SJCRH30 (cell line): Measurements from ENCODE around the gene TRPM2. TPM values are rescaled to one million over a fixed set of nuclear protein-coding genes. Genes with fewer than 3 reads are reported as not detected.
"Not testable (repeated sequence)": the region's sequence is repeated elsewhere in the genome, so short reads cannot be mapped to it uniquely, and the experiment has no call there.

Source experiments
- DNase-seq, 2 experiments: peaks; one replicate each; pipeline ENCODE4 v3.0.0-alpha.2; 2015 to 2020
- H3K27ac ChIP-seq: fragments of 250-450 bp; sonication (Bioruptor Pico); 2 replicates; pipeline ENCODE4 v1.5.1; 2020; ENCODE audit warnings: mild to moderate bottlenecking, moderate library complexity
- H3K27me3 ChIP-seq: fragments of 250-450 bp; sonication (Bioruptor Pico); 2 replicates; pipeline ENCODE4 v1.5.1; 2020; ENCODE audit warnings: mild to moderate bottlenecking, moderate library complexity
- H3K36me3 ChIP-seq: fragments of 250-450 bp; sonication (Bioruptor Pico); 2 replicates; pipeline ENCODE4 v1.5.1; 2020; ENCODE audit warnings: mild to moderate bottlenecking, moderate library complexity
- H3K4me1 ChIP-seq: fragments of 250-450 bp; sonication (Bioruptor Pico); 2 replicates; pipeline ENCODE4 v1.5.1; 2020; ENCODE audit warnings: mild to moderate bottlenecking, moderate library complexity
- H3K4me3 ChIP-seq: fragments of 250-450 bp; sonication (Bioruptor Pico); 2 replicates; pipeline ENCODE4 v1.5.1; 2020; ENCODE audit warnings: mild to moderate bottlenecking, moderate library complexity
- H3K9me3 ChIP-seq: fragments of 250-450 bp; sonication (Bioruptor Pico); replicated peaks from 2 replicates; pipeline ENCODE4 v1.5.1; 2020; ENCODE audit warnings: mild to moderate bottlenecking, moderate library complexity
- total RNA-seq: library from RNA; depleted of rRNA; stranded (reverse); fragments of >200 nt; shearing (Covaris generic); gene quantifications from 2 replicates; pipeline ENCODE4 v1.2.3, GENCODE V29; 2014

TRPM2 gene
- total RNA-seq, 1 experiment from 2014 or later = 0.87 TPM

DNA sequence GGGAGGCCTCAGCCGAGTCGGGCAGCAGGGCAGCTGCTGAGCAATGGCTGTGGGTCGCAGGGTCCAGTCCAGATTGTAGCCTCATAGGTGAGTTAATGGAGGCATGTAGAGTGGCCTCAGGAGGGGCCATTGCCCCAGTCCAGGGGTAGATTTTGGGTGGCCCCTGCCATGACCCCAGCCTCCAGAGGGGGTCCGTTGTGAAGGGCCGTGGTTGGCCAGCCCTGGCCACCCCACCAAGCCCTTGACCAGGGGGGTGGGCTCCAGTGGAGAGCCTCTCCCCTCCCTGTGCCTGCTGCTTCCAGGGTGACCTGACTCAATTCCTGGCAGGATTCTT lies 26.1 kb downstream of the TRPM2 start:
- Histone ChIP-seq H3K27ac (no peak overlapping the region), H3K9me3 (peaks cover 2% of the 10 kb centered on the region)
- no peak for DNase-seq

DNA sequence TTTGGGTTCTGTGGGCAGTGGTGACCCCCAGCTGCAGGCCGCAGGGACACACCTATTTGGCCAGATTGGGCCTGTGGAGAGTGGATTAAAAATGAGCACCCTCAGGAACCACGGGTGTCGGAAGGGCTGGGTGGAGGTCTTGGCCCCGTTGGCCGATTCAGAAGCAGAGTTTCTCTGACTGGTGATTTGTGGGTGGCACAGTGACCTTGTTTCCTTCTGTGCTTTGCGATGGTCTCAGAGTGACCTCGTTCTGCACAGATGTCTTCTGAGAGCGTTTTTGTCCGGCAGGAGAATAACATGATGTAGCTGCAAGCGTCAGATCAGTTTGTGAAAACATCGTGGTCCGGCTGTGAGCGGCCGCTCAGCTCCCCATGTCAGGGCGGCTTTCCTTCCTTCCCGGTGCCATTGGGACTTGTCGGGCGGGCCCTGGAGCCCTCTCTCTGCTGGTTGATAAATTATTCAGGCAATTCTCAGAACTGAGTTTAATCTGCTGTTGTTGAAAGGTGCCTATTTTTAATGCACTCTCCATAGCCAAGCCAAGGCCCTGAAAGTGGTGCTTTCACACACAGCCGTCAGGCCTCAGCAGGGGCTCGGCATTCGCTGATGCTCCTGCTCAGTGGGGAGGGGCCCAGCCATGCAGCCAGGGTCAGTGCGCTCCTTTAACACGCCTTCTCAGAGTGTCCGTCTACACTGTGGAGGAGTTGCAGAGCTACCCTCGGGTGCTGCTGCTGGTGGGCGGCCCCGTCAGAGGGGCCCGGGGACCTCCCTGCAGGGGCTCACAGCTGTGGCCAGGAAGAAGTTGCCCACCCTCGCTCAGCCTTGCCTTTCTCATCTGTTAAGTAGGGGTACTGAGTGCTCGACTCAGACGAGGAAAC lies 26.8 kb downstream of the TRPM2 start:
- Histone ChIP-seq H3K4me1 (no peaks in the 10 kb centered on the region), H3K4me3 (no peak overlapping the region), H3K27ac (no peak overlapping the region), H3K27me3 (no peaks in the 10 kb centered on the region), H3K36me3 (no peaks in the 10 kb centered on the region), H3K9me3 (peaks cover 9% of the 10 kb centered on the region)
- DNase-seq = no peak

More for the DNA sequence above, 26.1 kb downstream of the TRPM2 start:
- no peaks in the 10 kb centered on the region for H3K36me3 ChIP-seq
- H3K27me3 ChIP-seq = no peaks in the 10 kb centered on the region
- H3K4me3 ChIP-seq = no peak overlapping the region
- no peaks in the 10 kb centered on the region for H3K4me1 ChIP-seq

DNA sequence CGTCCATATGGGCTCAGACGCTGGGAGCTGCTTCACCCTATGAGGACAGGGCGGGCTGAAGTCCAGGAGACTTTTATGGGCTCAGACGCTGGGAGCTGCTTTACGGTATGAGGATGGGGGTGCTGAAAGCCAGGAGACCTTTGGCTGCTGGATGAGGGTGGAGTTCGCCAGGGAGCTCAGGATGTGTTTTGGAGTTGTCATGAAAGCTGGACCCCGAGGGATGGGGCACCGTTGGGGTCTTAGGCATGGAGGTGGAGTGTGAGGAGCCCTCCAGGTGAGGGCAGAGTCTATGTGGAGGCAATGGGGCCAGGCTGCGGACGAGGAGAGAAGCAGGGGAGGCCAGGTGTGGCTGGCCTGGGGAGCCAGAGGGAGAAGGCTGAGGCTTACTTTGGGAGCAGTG lies 27.5 kb downstream of the TRPM2 start:
- no peak overlapping the region for H3K27ac ChIP-seq
- no peak for DNase-seq
- no peaks in the 10 kb centered on the region for H3K4me1 ChIP-seq
- H3K27me3 ChIP-seq = no peaks in the 10 kb centered on the region
- peaks cover 14% of the 10 kb centered on the region for H3K9me3 ChIP-seq
- H3K4me3 ChIP-seq = no peak overlapping the region
- no peaks in the 10 kb centered on the region for H3K36me3 ChIP-seq

DNA sequence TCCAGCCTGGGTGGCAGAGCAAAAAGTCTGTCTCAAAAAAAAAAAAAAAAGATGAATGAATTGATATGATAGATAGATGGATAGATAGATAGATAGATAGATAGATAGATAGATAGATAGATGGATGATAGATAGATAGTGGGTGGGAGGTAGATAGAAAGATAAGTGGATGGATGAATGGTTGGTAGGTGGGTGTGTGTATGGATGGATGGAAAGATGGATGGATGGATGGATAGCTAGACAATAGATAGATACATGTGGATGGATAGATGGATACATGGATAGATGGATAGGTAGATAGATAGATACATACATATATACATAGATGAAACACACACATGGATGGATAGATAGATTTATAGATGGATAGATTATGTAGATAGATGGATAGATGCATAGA lies 28.5 kb downstream of the TRPM2 start:
- no peak overlapping the region for H3K27ac ChIP-seq
- no peaks in the 10 kb centered on the region for H3K27me3 ChIP-seq
- H3K4me1 ChIP-seq = no peaks in the 10 kb centered on the region
- no peak for DNase-seq
- H3K36me3 ChIP-seq = no peaks in the 10 kb centered on the region
- H3K4me3 ChIP-seq = no peak overlapping the region
- peaks cover 14% of the 10 kb centered on the region for H3K9me3 ChIP-seq

DNA sequence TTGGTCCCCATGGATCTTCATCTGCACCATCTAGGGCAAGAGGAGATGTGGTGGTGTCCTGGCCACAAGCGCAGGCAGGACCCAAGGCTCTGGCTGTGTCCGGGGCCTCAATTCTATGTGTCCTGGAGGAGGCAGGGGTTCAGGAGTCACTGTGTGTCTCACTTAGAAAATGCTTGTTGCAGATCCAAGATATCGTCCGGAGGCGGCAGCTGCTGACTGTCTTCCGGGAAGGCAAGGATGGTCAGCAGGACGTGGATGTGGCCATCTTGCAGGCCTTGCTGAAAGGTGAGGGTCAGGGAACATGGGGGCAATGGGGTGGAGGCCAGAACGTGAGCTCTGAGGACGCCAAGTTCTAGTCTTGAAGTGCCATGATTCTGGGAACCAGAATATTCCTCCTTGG lies 29.1 kb downstream of the TRPM2 start:
- no peaks in the 10 kb centered on the region for H3K4me1 ChIP-seq
- no peaks in the 10 kb centered on the region for H3K27me3 ChIP-seq
- peaks cover 14% of the 10 kb centered on the region for H3K9me3 ChIP-seq
- no peak for DNase-seq
- H3K36me3 ChIP-seq = no peaks in the 10 kb centered on the region
- no peak overlapping the region for H3K4me3 ChIP-seq
- H3K27ac ChIP-seq = no peak overlapping the region

DNA sequence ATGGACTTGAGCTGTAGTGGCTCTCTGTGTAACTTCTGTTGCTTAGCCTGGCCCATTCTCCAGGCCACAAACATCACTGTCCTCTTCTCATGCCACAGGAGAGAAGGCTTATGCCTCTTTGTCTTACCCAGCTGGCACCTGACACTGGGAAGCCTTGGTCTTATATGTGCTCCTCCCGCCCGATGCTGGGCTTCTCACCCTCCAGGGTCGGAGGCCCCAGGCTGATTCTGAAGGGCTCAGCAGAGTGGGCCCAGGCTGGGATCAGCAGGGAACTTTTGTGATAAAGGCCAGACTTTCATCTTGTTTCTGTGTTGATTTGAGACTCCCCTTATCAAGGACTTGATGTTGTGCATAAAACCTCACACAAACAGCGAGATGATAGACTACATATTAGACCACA lies 29.8 kb downstream of the TRPM2 start:
- DNase-seq = no peak
- no peak overlapping the region for H3K4me3 ChIP-seq
- H3K27me3 ChIP-seq = no peaks in the 10 kb centered on the region
- H3K9me3 ChIP-seq = peaks cover 14% of the 10 kb centered on the region
- H3K4me1 ChIP-seq = no peaks in the 10 kb centered on the region
- no peaks in the 10 kb centered on the region for H3K36me3 ChIP-seq
- no peak overlapping the region for H3K27ac ChIP-seq

DNA sequence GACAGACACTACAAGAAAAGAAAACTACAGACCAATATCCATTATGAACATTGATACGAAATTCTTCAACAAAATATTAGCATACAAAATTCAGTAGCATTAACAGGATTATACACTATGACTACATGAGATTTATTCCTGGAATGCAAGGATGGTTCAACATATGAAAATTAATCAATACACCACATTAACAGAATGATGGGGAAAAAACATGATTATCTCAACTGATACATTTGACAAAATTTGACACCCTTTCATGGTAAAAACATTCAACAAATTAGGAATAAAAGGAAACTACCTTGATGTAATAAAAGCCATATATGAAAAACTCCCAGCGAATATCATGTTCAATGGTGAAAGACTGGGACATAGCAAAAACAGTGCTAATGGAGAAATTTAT lies 31.5 kb downstream of the TRPM2 start:
- Histone ChIP-seq H3K36me3 (no peaks in the 10 kb centered on the region), H3K9me3 (peaks cover 14% of the 10 kb centered on the region), H3K4me1 (no peaks in the 10 kb centered on the region), H3K4me3 (no peak overlapping the region), H3K27me3 (no peaks in the 10 kb centered on the region), H3K27ac (no peak overlapping the region)
- DNase-seq = no peak

DNA sequence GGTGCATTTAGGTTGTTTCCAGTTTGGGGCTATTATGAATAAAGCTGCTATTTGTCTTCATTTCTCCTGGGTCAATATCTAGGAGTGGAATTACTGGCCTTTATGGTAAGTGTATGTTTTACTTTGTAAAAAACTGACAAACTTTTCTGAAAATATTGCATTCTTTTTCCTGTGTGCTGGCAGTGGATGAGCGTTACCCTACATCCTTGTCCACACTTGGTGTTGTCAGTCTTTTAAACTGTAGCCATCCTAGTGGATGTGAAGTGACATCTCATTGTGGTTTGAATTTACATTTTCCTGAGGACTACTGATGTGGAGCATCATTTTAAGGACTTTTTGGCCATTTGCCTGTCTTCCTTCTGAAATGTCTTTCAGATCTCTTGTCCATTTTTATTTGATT lies 35.9 kb downstream of the TRPM2 start:
- Histone ChIP-seq H3K27me3 (no peaks in the 10 kb centered on the region), H3K27ac (no peak overlapping the region), H3K9me3 (peaks cover 14% of the 10 kb centered on the region), H3K4me3 (no peak overlapping the region), H3K4me1 (no peaks in the 10 kb centered on the region), H3K36me3 (no peaks in the 10 kb centered on the region)
- DNase-seq = no peak

DNA sequence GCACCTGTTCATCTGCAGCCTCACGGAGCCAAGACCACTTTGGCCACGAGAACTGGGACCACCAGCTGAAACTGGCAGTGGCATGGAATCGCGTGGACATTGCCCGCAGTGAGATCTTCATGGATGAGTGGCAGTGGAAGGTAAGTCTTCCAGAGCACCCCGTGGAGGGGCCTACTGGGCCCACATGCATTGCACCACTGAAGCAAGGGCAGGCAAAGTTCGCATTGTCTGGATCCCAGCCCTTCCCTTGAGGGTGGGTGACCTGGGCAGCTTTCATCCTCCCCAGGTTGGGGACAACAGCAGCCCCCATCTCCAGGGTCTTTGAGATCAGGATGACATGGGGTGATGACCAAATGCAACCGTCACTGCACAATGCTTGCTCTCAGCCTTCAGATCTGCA lies 37.5 kb downstream of the TRPM2 start:
- Histone ChIP-seq H3K36me3 (no peaks in the 10 kb centered on the region), H3K4me1 (no peaks in the 10 kb centered on the region), H3K27ac (no peak overlapping the region), H3K27me3 (no peaks in the 10 kb centered on the region), H3K4me3 (no peak overlapping the region), H3K9me3 (no peaks in the 10 kb centered on the region; the same call in 1 of the 2 replicates)
- no peak for DNase-seq

DNA sequence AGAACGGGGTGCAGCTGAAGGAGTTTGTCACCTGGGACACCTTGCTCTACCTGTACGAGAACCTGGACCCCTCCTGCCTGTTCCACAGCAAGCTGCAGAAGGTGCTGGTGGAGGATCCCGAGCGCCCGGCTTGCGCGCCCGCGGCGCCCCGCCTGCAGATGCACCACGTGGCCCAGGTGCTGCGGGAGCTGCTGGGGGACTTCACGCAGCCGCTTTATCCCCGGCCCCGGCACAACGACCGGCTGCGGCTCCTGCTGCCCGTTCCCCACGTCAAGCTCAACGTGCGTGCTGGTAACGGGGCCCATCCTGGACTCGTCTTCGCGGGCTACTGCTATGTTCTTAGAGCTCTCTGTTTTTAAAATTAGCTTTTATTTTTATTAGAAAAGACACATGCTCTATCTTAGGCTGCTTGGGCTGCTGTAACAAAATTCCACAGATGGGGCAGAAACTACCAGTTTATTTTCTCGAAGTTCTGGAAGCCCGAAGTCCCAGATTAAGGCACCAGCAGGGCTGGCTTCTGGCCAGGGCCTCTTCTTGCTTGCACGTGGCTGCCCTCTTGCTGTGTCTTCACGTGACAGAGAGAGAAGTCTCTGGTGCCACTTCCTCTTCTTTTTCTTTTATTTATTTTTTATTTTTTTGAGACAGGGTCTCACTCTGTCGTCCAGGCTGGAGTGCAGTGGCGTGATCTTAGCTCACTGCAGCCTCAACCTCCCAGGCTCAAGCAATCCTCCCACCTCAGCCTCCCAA lies 38.1 kb downstream of the TRPM2 start:
- Histone ChIP-seq H3K4me3 (no peak overlapping the region), H3K36me3 (no peaks in the 10 kb centered on the region), H3K4me1 (no peaks in the 10 kb centered on the region), H3K27me3 (no peaks in the 10 kb centered on the region), H3K9me3 (no peaks in the 10 kb centered on the region), H3K27ac (no peak overlapping the region)
- no peak for DNase-seq

DNA sequence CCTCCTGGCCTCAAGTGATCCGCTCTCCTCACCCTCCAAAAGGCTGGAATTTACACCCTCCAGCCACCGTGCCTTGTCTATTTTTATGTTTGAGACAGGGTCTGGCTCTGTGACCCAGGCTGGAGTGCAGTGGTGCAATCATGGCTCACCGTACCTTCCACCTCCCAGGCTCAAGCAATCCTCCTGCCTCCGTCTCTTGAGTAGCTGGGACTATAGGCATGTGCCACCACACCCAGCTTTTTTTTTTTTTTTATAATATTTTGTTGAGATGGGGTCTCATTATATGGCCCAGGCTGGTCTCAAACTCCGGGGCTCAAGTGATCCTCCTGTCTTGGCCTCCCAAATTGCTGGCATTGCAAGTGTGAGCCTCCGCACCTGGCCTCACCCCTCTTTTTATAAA lies 38.8 kb downstream of the TRPM2 start:
- DNase-seq = no peak
- no peaks in the 10 kb centered on the region for H3K27me3 ChIP-seq
- no peaks in the 10 kb centered on the region for H3K4me1 ChIP-seq
- H3K36me3 ChIP-seq = no peaks in the 10 kb centered on the region
- no peak overlapping the region for H3K4me3 ChIP-seq
- H3K9me3 ChIP-seq = no peaks in the 10 kb centered on the region
- H3K27ac ChIP-seq = no peak overlapping the region

DNA sequence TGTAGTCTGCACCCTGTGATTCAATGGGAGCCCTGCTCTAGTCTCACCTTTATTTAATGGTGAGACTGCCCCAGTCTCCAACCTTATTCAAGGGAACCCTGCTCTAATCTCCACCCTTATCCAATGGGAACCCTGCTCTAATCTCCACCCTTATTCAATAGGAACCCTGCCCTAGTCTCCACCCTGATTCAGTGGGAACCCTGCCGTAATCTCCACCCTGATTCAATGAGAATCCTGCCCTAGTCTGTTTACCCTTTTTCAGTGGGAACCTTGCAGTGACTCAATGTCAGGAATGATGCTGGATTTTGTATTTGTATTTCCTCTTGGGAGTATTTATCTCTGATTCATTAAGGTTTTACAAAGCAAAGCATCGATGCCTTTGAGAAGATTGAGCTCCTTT lies 39.5 kb downstream of the TRPM2 start:
- Histone ChIP-seq H3K9me3 (no peaks in the 10 kb centered on the region), H3K36me3 (no peaks in the 10 kb centered on the region), H3K27me3 (no peaks in the 10 kb centered on the region), H3K4me1 (no peaks in the 10 kb centered on the region), H3K4me3 (no peak overlapping the region), H3K27ac (no peak overlapping the region)
- DNase-seq = no peak

DNA sequence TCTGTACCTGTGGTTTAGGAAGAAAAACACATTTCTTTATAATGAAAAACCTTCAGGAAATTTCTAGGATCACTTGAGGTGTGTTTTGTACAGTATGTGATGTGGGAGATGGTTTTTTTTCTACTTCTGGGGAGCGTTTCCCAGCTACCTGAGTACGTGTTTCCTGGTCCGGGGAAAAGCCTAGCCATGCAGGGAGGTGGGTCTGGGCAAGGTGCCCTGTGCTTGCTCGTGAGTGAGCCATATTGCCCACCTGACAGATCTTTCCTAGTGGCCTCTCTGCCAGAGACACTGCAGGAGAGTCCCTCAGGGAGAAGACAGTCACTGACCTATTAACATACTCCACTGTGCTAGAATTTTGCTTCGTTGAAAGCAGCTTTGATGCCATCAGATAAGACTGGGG lies 41.3 kb downstream of the TRPM2 start:
- H3K27ac ChIP-seq = no peak overlapping the region
- no peaks in the 10 kb centered on the region for H3K9me3 ChIP-seq
- no peak for DNase-seq
- no peaks in the 10 kb centered on the region for H3K27me3 ChIP-seq
- no peak overlapping the region for H3K4me3 ChIP-seq
- H3K36me3 ChIP-seq = no peaks in the 10 kb centered on the region
- no peaks in the 10 kb centered on the region for H3K4me1 ChIP-seq

DNA sequence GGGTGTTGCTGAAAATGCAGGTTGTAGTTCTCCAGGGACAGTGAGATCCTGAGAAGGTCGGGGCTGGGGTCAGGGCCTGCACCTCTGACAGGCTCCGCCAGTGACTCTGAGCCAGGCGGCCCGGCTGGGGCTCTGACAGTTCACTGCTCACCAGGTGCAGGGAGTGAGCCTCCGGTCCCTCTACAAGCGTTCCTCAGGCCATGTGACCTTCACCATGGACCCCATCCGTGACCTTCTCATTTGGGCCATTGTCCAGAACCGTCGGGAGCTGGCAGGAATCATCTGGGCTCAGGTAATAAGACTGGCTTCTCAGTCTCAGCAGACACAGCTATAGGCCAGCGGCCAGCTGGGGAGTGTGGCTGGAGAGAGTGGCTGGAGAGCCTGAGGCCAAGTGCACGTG lies 41.8 kb downstream of the TRPM2 start:
- Histone ChIP-seq H3K27me3 (no peaks in the 10 kb centered on the region), H3K9me3 (no peaks in the 10 kb centered on the region), H3K4me3 (no peak overlapping the region), H3K36me3 (no peaks in the 10 kb centered on the region), H3K4me1 (no peaks in the 10 kb centered on the region), H3K27ac (no peak overlapping the region)
- no peak for DNase-seq

DNA sequence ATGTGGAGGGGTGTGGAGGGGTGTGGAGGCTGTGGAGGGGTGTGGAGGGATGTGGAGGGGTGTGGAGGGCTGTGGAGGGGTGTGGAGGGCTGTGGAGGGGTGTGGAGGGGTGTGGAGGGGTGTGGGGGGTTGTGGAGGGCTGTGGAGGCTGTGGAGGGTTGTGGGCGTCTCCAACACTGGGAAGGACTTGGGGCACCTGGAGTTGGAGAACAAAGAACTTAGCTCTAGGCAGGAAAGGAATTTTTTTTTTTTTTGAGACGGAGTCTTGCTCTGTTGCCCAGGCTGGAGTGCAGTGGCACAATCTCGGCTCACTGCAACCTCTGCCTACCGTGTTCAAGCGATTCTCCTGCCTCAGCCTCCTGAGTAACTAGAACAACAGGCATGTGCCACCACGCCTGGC lies 43.4 kb downstream of the TRPM2 start:
- DNase-seq, H3K9me3 ChIP-seq, H3K27me3 ChIP-seq, H3K4me1 ChIP-seq, H3K27ac ChIP-seq, H3K4me3 ChIP-seq, H3K36me3 ChIP-seq: not testable (repeated sequence)
